ENCODE data around the gene PGC.

DNA sequence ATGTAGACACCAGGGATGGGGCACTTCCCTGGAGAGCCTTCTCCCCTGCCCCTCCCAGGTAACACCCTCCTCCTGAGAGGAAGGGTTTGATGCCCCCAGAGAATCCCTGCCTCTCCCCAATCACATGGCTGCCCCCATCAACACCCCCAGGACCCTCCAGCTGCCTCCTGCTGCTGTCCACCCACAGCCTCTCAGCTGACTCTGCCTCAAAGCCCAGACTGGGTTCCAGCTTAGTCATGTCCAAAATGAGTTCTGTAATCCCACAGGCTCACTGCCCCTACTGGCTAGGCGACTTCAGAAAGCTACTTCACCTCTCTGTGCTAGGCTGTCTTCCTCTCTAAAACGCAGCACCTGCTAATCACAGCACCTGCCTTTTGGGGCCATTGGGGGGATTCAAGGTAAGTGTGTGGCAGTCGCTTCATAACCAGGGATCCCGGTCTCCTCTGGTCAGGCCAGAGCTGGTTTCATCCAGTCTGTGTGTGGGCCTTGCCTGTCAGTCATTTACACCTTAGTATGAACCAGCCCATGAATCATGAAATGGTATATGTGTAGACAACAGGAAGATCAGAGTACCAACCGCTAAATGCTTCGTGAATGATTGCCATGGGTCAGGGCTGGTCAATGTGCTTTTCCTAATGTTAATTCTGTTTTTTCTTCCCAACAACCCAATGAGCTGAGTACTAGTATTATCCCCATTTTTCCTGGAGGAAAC lies 52.2 kb downstream of the PGC start:
- no peak for TF ChIP-seq BHLHE40 (IDR thresholded peaks at IDR 0.05; ENCODE audit: borderline replicate concordance)
- TF ChIP-seq SUZ12 (IDR thresholded peaks at IDR 0.05), result no peak
- no peak for TF ChIP-seq L3MBTL2 (conservative IDR thresholded peaks at IDR 0.05)
- no peak for TF ChIP-seq FOXM1 (IDR thresholded peaks at IDR 0.05; ENCODE audit: borderline replicate concordance)
